K562 (cell line): ENCODE results near the gene KCNB1. TPM values are rescaled to one million over a fixed set of nuclear protein-coding genes. Genes with fewer than 3 reads are reported as not detected.

ENCODE experiments used
- ATAC-seq: fragments of 200-7000 bp; cut with Tn5 transposase; 3 replicates; pipeline ENCODE4 v1.9.1; 2020; ENCODE audit warnings: moderate library complexity
- BruUV-seq: library from RNA; stranded (reverse); fragments of 400-500 nt; replicated peaks from 2 replicates; lab custom pipeline; 2021; lab: Mats Ljungman, UMichigan
- CTCF ChIA-PET: fragments of 300-600 bp; formaldehyde crosslinking; extraction: SDS; loops from one replicate; lab custom pipeline; 2021; ENCODE audit warnings: low intra/inter-chr PET ratio; lab: Yijun Ruan, JAX
- POLR2A ChIA-PET: fragments of 300-600, 350-650 bp; sonication (Branson Sonifier 250); formaldehyde crosslinking; extraction: SDS; loops from one replicate; lab custom pipeline; 2021; ENCODE audit warnings: antibody characterized with exemption, inconsistent platforms; lab: Yijun Ruan, JAX
- DNase-seq, 4 experiments: peaks; one replicate each; pipeline versions ENCODE4 v3.0.0 to v3.0.0-alpha.2; 2011 to 2018; ENCODE audit warnings: low spot score in 3 of 4, mixed read lengths in 3 of 4; ENCODE audit errors: extremely low read depth in 1 of 4
- FAIRE-seq: peaks from 2 replicates; lab custom pipeline; 2011; peaks lifted over from hg19 to GRCh38; lab: Jason Lieb, UNC
- H2AFZ ChIP-seq: 2 replicates; pipeline ENCODE4 v1.6.0; 2011; ENCODE audit warnings: low read depth, low read length, control low read depth, inconsistent platforms
- H3K27ac ChIP-seq: fragments of 200-600 bp; 3 replicates; pipeline ENCODE4 v1.8.0; 2011; ENCODE audit warnings: low read depth, mild to moderate bottlenecking, control low read depth, inconsistent platforms, low read length, moderate library complexity, mixed read lengths; ENCODE audit errors: extremely low read depth
- H3K27me3 ChIP-seq, 2 experiments: fragments of 300-600 bp in 1 of 2; 2 replicates in 1 of 2; 3 replicates in 1 of 2; pipeline versions ENCODE4 v1.6.0 to v1.8.0; 2011; ENCODE audit warnings: inconsistent platforms in 2 of 2, low read length in 2 of 2, mild to moderate bottlenecking in 1 of 2, mixed read lengths in 1 of 2, moderate library complexity in 1 of 2; ENCODE audit not compliant: control insufficient read depth in 2 of 2, insufficient read depth in 2 of 2
- H3K36me3 ChIP-seq: fragments of 300-600 bp; 3 replicates; pipeline ENCODE4 v1.8.0; 2011; ENCODE audit warnings: mild to moderate bottlenecking, low read length, inconsistent platforms; ENCODE audit not compliant: control insufficient read depth, insufficient read depth
- H3K4me1 ChIP-seq, 2 experiments: fragments of 200-600 bp in 1 of 2; replicated peaks in 1 of 2; 2 replicates in 1 of 2; 3 replicates in 1 of 2; pipeline versions ENCODE4 v1.5.1 to v1.8.0; 2011; ENCODE audit warnings: inconsistent platforms in 2 of 2, low read length in 2 of 2, mild to moderate bottlenecking in 1 of 2, mixed read lengths in 1 of 2, moderate library complexity in 1 of 2; ENCODE audit not compliant: control insufficient read depth in 2 of 2, insufficient read depth in 2 of 2
- H3K4me2 ChIP-seq: 2 replicates; pipeline ENCODE4 v1.6.1; 2011; ENCODE audit warnings: low read length, control low read depth, inconsistent platforms, mixed read lengths; ENCODE audit not compliant: insufficient read depth
- H3K4me3 ChIP-seq: fragments of 200-600 bp; sonication (generic), shearing (Covaris generic); 2 replicates; pipeline ENCODE4 v1.5.1; 2016; ENCODE audit warnings: control low read depth, inconsistent platforms
- H3K79me2 ChIP-seq: fragments of 200-600 bp; 3 replicates; pipeline ENCODE4 v1.8.0; 2011; ENCODE audit warnings: low read length, inconsistent platforms; ENCODE audit not compliant: control insufficient read depth, insufficient read depth
- H3K9ac ChIP-seq, 2 experiments: 2 replicates each; pipeline versions ENCODE4 v1.6.0 to v1.6.1; 2011; ENCODE audit warnings: low read depth in 2 of 2, low read length in 2 of 2, control low read depth in 1 of 2, inconsistent platforms in 1 of 2, mild to moderate bottlenecking in 1 of 2, mixed read lengths in 1 of 2; ENCODE audit not compliant: insufficient read depth in 1 of 2
- H3K9me1 ChIP-seq: one replicate; pipeline ENCODE4 v1.6.0; 2011; ENCODE audit warnings: inconsistent platforms, mild to moderate bottlenecking, low read length, moderate library complexity; ENCODE audit not compliant: control insufficient read depth, insufficient read depth
- H3K9me3 ChIP-seq: replicated peaks from 2 replicates; pipeline ENCODE4 v1.5.1; 2011; ENCODE audit warnings: low read depth, low read length, inconsistent platforms; ENCODE audit not compliant: control insufficient read depth, insufficient read depth
- H4K20me1 ChIP-seq: replicated peaks from 2 replicates; pipeline ENCODE4 v1.6.1; 2011; ENCODE audit warnings: low read length, inconsistent platforms, mixed read lengths; ENCODE audit not compliant: control insufficient read depth, insufficient read depth
- ARID1B ChIP-seq: fragments of 450-650 bp; IDR thresholded peaks from 2 replicates; pipeline ENCODE4 v1.6.1; 2016; ENCODE audit warnings: antibody characterized with exemption, mild to moderate bottlenecking, inconsistent platforms
- BRD9 ChIP-seq: fragments of 450-650 bp; IDR thresholded peaks from 2 replicates; pipeline ENCODE4 v1.6.1; 2018; ENCODE audit warnings: low read depth; ENCODE audit not compliant: partially characterized antibody
- CBFA2T2 ChIP-seq: fragments of 450-650 bp; conservative IDR thresholded peaks from 2 replicates; pipeline ENCODE4 v1.6.1; 2017; ENCODE audit warnings: mild to moderate bottlenecking
- CBFA2T3 ChIP-seq: fragments of 450-650 bp; IDR thresholded peaks from 2 replicates; pipeline ENCODE4 v1.6.1; 2017
- IRF1 ChIP-seq: sonication (generic); formaldehyde crosslinking; IDR thresholded peaks from 2 replicates; pipeline ENCODE4 v1.8.0; 2022; ENCODE audit warnings: missing genetic modification reagents, mild to moderate bottlenecking, borderline replicate concordance
- KDM1A ChIP-seq, 2 experiments: fragments of 450-650 bp; IDR thresholded peaks; 2 replicates each; pipeline ENCODE4 v1.6.1; 2016; ENCODE audit warnings: mild to moderate bottlenecking in 2 of 2
- MYC ChIP-seq, 2 experiments: fragments of 250-450 bp in 1 of 2; sonication (Bioruptor Pico) in 1 of 2; IDR thresholded peaks; 2 replicates each; pipeline versions ENCODE4 v1.5.1 to v1.6.1; 2012 to 2021; ENCODE audit warnings: low read depth in 2 of 2, borderline replicate concordance in 1 of 2, improper control_type of control experiment in 1 of 2, low read length in 1 of 2, mild to moderate bottlenecking in 1 of 2, moderate library complexity in 1 of 2
- NCOR1 ChIP-seq: fragments of 450-650 bp; IDR thresholded peaks from 2 replicates; pipeline ENCODE4 v1.6.1; 2016; ENCODE audit warnings: mild to moderate bottlenecking, moderate library complexity
- TAL1 ChIP-seq: fragments of 450-650 bp; IDR thresholded peaks from 2 replicates; pipeline ENCODE4 v1.6.1; 2016; ENCODE audit warnings: mild to moderate bottlenecking
- TEAD4 ChIP-seq, 2 experiments: sonication (generic) in 1 of 2; formaldehyde crosslinking in 1 of 2; IDR thresholded peaks; 2 replicates each; pipeline versions ENCODE4 v1.6.1 to v1.8.0; 2012 to 2022; ENCODE audit warnings: borderline replicate concordance in 1 of 2, inconsistent platforms in 1 of 2, low read length in 1 of 2, mild to moderate bottlenecking in 1 of 2, missing genetic modification reagents in 1 of 2
- TRIM25 ChIP-seq: fragments of 450-650 bp; IDR thresholded peaks from 2 replicates; pipeline ENCODE4 v1.7.0; 2016; ENCODE audit warnings: borderline replicate concordance
- ZBTB9 ChIP-seq: fragments of 450-650 bp; formaldehyde crosslinking; IDR thresholded peaks from 2 replicates; pipeline ENCODE4 v1.4.0; 2020; ENCODE audit warnings: mild to moderate bottlenecking, moderate library complexity
- ZFP36 ChIP-seq: fragments of 150-350 bp; IDR thresholded peaks from 2 replicates; pipeline ENCODE4 v1.6.1; 2018; ENCODE audit warnings: low read length, low read depth; ENCODE audit not compliant: partially characterized antibody
- ZNF551 ChIP-seq: fragments of 250-450 bp; sonication (Bioruptor Pico); IDR thresholded peaks from 2 replicates; pipeline ENCODE4 v1.5.0; 2021; ENCODE audit warnings: mild to moderate bottlenecking, moderate library complexity
- ZNF766 ChIP-seq: fragments of 200-800 bp; sonication (Bioruptor generic); conservative IDR thresholded peaks from 2 replicates; pipeline ENCODE4 v1.6.1; 2016; ENCODE audit warnings: missing genetic modification characterization, missing compliant biosample characterization
- ZNF77 ChIP-seq: fragments of 250-450 bp; sonication (Bioruptor Pico); IDR thresholded peaks from 2 replicates; pipeline ENCODE4 v1.5.0; 2020
- WGBS: fragments of 100-300 bp; shearing (Covaris generic); methylation state at CpG from one replicate; pipeline ENCODE4 v1.1.6; 2016; ENCODE audit warnings: low coverage, mixed read lengths; ENCODE audit not compliant: insufficient coverage; ENCODE audit errors: missing lambda C conversion rate; 5-methylcytosine and 5-hydroxymethylcytosine counted together
- in situ Hi-C: fragments of 300-500 bp; cut with MboI; formaldehyde crosslinking; loops from 4 replicates; pipeline ENCODE4 v1.15.0; 2018; ENCODE audit warnings: inconsistent platforms, mixed read lengths
- intact Hi-C: fragments of 100-400 bp; cut with micrococcal nuclease; formaldehyde crosslinking; loops from 2 replicates; pipeline ENCODE4 v1.14.2; 2022
- polyA plus RNA-seq, 8 experiments: library from polyadenylated mRNA; depleted of rRNA in 4 of 8; stranded (reverse) in 5 of 8; unstranded in 3 of 8; fragments of >200 nt; fragmentation: Nextera tagmentation in 2 of 8; fragmentation: Illumina TruSeq in 1 of 8; extraction: Ambion mirVana in 2 of 8; extraction: Trizol in 1 of 8; gene quantifications; 2 replicates each; pipeline versions ENCODE4 v1.2.1 to v1.2.3, GENCODE V29; 2011 to 2014; ENCODE audit warnings: inconsistent platforms in 1 of 8, missing spikeins in 1 of 8
- total RNA-seq, 7 experiments: library from RNA; depleted of rRNA in 6 of 7; stranded (reverse); fragments of >200 nt in 6 of 7; fragmentation: Illumina TruSeq in 2 of 7; extraction: Trizol in 2 of 7; gene quantifications; 2 replicates each; pipeline versions ENCODE4 v1.2.1 to v1.2.3, GENCODE V29; 2011 to 2021; ENCODE audit warnings: low replicate concordance in 1 of 7

KCNB1 gene
- total and polyA plus RNA-seq, 9 of the 15 experiments (the other 6 are each of a cell fraction or from before 2014, with no cell fraction given) = 0.01 to 0.06 TPM; not detected in 7

GRCh38 chr20:49411221-49411925 lies 71.1 kb downstream of the KCNB1 start:
- POLR2A ChIA-PET = interaction anchor here (0.6 to 0.8 kb wide), 2 partner anchors 21 to 34 kb away, joined by 3 read pairs; no protein-coding TSS in a partner anchor
- TF ChIP-seq ARID1B (0 out of 2 replicates have a peak, but pooled peaks have one; percentile 45), NCOR1 (peak; percentile 32; the same call in 1 of the 2 replicates), ZFP36 (peak; percentile 7), TEAD4 (IDR thresholded peaks at IDR 0.05; ENCODE audit: low read length) (peak; percentile 69), TEAD4 (CRISPR knock-in tag; IDR thresholded peaks at IDR 0.05; ENCODE audit: borderline replicate concordance) (no peak), MYC (IDR thresholded peaks at IDR 0.05; ENCODE audit: low read depth, low read length) (no peak), MYC (CRISPR knock-in tag; IDR thresholded peaks at IDR 0.05; ENCODE audit: borderline replicate concordance, low read depth) (no peak), ZBTB9 (CRISPR knock-in tag) (peak; percentile 98), CBFA2T2 (peak; percentile 60), CBFA2T3 (peak; percentile 77), TRIM25 (no peak), ZNF551 (CRISPR knock-in tag) (no peak), BRD9 (no peak), IRF1 (CRISPR knock-in tag) (no peak), TAL1 (peak; percentile 66), ZNF766 (CRISPR knock-in tag) (0 out of 2 replicates have a peak, but pooled peaks have one; percentile 29), ZNF77 (CRISPR knock-in tag) (no peak), KDM1A (IDR thresholded peaks at IDR 0.05) (peak; percentile 34 to 42; a peak in 2 of 4 replicates)

More at GRCh38 chr20:49411221-49411925, 71.1 kb downstream of the KCNB1 start:
- no peak overlapping the region for H3K4me3 ChIP-seq
- FAIRE-seq (no peak), ATAC-seq (peak; percentile 58), DNase-seq (peak in 2 of 4 experiments; percentile 33 to 58)
- H3K4me2 ChIP-seq = no peak overlapping the region
- H3K79me2 ChIP-seq = no peaks in the 10 kb centered on the region
- WGBS = 3% methylated on average over 10 of the region's 10 CpGs
- peaks cover 0 to 2% of the 10 kb centered on the region in 2 experiments; a peak in 1 of 5 replicates for H3K4me1 ChIP-seq
- CTCF ChIA-PET = no interaction called here
- H2AFZ ChIP-seq = no peak overlapping the region
- in situ Hi-C loops = no loop called here
- no peaks in the 10 kb centered on the region for H3K9me3 ChIP-seq
- peaks cover 33 to 67% of the 10 kb centered on the region in 2 experiments for H3K27me3 ChIP-seq
- H4K20me1 ChIP-seq = peaks cover 15% of the 10 kb centered on the region
- H3K27ac ChIP-seq = no peak overlapping the region
- no peaks in the 10 kb centered on the region for H3K36me3 ChIP-seq
- no TSS peak for BruUV-seq
- H3K9me1 ChIP-seq = no peaks in the 10 kb centered on the region
- intact Hi-C loops = no loop called here
- H3K9ac ChIP-seq = no peak overlapping the region
